GM13976 (cell line): ENCODE measurements around the gene CTBP2.

Experiments used
- DNase-seq: peaks from one replicate; pipeline ENCODE4 v3.0.0; 2012; ENCODE audit warnings: low spot score
- CTCF ChIP-seq: IDR thresholded peaks from 2 replicates; pipeline ENCODE4 v1.5.1; 2012; ENCODE audit warnings: borderline replicate concordance, mild to moderate bottlenecking; ENCODE audit not compliant: insufficient read depth; ENCODE audit errors: extremely low read depth, missing control alignments, control extremely low read depth
- in situ Hi-C: fragments of 300-500 bp; cut with MboI; formaldehyde crosslinking; loops from one replicate; pipeline ENCODE4 v1.12.0; 2022; ENCODE audit warnings: low sequenced_read_pairs, mixed read lengths, inconsistent platforms; ENCODE audit not compliant: unreplicated experiment

Gene CTBP2

GRCh38 chr10:125034675-125035074 lies 125.7 kb downstream of the CTBP2 start:
- no peak for DNase-seq
- no peak for TF ChIP-seq CTCF
- in situ Hi-C loops, result no loop called here

GRCh38 chr10:125033146-125033924 lies 127.0 kb downstream of the CTBP2 start:
- no peak for TF ChIP-seq CTCF
- no peak for DNase-seq
- in situ Hi-C loops, result no loop called here

- in situ Hi-C loops, result no loop called here
- no peak for TF ChIP-seq CTCF
Measured at GRCh38 chr10:125032474-125033020, 127.8 kb downstream of the CTBP2 start.

GRCh38 chr10:125030567-125031197 lies 129.7 kb downstream of the CTBP2 start:
- DNase-seq, result no peak
- TF ChIP-seq CTCF, result no peak
- in situ Hi-C loops, result no loop called here

More at GRCh38 chr10:125032474-125033020, 127.8 kb downstream of the CTBP2 start:
- DNase-seq, result no peak

GRCh38 chr10:125029584-125030242 lies 130.7 kb downstream of the CTBP2 start:
- in situ Hi-C loops, result no loop called here
- no peak for TF ChIP-seq CTCF
- DNase-seq, result no peak
